Activated CD8-positive, alpha-beta memory T cell treated with anti-CD3 and anti-CD28 coated beads, Interleukin-2, amount 50 U/mL, for 1 hour (primary cell): ENCODE measurements around the gene EHMT2.

Experiments
- DNase-seq: peaks from one replicate; pipeline ENCODE4 v3.0.0-alpha.2; 2020; ENCODE audit errors: extremely low read depth

The EHMT2 gene

DNA sequence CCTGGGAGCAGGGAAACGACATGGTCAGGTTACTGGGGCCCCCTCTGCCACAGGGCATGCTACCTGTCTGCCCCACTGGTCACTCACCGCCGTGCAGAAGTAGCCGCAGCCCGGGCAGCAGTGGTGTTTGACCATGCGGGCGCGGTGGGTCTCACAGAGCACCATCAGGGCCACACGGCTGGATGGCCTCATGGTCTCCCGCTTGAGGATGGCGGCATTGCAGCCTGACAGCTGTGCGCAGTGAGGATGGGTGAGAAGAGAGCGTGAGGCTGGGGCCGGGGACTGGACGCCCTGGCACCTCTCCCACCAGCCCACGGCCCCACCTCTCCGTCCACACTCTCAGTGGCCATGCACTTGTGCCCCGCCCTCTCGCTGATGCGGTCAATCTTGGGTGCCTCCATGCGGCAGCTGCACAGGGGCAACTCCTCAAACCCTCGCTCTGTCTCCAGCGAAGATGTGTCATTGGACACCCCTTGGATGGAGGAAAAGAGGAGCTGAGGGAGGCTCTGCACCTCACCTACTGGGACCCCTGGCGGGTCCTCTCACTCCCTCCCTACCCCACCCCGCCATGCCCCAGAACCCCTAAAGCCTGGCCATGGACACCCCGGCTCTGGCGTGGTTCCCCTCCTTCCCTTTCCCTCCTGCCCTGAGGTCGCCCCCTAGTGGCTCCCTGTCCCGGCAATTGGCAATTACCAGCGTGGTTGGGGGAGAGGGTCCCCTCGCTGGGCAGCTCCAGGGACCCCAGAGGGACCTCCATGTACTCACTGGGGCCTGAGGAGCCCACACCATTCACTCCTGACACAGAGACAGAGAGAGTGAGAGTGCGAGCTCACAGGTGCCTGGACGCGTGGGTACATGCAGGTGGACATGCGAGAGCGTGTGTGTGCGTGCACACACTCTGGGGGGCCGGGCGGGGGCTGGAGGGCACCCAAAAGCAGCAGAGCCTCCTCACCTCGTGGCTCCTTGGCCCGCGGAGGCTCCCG, 8.9 kb downstream of the EHMT2 start:
- no peak for DNase-seq

DNA sequence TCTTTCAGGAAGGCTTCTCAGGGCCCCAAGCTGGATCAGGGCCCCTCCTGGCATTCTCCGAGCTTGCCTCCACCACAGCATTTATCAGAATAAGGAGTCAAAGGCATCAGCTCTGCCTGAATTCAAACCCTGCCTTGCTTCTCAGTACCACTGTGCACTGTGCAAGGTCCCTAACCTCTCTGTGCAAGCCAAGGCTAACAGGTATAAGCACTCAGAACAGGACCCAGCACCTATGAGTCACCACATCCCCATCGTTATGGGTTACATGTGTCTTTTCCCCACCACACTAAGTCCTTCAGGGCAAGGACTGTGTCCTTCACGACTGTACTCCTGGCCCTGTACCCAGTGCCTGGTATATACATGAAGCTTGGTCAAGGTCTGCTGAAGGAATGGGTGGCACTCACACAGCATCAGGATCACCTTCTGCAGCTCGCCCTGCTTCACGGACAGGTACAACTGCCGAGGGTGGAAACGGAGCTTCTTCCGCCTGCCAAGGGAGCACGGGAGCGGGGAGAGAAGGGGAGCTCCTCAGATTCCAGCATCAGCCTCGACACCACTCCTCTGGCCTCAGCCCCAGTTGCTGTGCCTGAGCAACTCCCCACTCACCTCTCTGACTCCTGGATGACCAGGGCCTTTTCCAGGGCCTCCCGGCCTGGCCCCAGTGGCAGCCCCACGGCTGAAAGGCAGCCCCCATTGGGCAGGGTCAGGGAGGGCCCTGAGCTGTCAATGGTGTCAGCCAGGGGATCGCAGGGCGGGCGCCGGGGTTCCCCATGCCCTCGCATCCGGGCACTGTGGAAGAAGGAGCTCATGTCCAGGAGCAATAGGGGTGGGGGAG, 10.1 kb downstream of the EHMT2 start:
- no peak for DNase-seq

DNA sequence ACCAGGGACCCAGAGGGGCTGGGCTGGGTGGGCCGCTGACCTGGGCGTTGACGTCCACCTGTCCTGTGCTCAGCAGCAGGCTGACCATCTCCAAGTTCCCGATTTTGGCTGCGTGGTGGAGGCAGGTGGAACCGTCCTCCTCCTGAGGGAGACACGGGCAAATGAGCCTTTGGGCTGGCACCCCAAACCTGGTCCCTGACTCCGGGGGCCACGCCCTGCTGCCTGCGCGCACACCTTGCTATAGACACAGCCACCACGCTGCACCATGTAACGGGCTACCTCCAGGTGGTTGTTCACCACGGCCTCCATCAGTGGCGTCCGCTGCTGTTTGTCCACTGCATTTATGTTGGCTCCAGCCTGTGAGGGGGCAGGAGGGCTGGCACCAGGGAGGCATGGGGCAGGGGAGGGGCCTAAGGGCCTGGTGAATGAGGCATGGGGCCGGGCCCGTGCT, 10.9 kb downstream of the EHMT2 start:
- DNase-seq, result no peak

DNA sequence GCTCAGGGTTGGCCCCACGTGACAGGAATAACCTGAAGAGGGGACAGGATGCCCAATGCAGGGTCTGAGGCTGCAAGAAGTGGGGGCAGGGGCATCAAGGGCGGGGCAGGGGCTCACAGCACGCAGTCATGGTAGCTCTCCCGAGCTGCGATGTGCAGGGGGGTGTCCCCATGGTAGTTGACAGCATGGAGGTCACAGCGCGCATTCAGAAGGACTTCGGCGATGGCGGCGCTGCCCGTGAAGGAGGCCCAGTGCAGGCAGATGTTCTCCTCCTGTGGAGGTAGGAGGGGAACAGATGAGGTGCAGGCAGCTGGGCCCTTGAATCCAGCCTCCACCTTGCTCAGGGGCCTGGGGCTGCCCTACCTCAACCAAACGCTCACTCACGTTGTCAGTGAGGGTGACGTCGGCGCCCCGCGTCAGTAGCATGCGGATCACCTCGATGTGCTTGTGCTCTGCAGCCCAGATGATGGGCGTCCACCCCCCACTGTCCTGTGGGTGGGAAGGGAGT, 12.9 kb downstream of the EHMT2 start:
- DNase-seq, result no peak

DNA sequence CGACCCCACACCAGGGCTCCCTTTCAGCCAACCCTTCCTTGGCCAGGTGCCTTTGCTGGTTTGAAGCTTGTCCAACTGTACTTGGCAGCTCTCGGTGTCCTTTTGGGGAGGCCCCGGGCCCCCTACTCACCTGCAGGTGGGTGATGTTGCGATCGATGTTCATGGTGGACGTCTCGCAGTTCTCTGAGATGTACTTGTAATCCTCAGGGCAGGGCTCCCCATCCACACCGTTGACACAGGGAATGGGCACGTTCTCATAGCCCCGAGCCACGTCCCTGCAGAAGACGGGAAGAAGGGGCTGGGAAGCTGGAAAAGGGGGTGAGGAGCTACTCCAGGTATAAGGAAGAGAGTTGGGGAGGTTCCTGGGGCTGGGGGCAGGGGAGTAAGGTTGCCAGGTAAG, 13.8 kb downstream of the EHMT2 start:
- no peak for DNase-seq

DNA sequence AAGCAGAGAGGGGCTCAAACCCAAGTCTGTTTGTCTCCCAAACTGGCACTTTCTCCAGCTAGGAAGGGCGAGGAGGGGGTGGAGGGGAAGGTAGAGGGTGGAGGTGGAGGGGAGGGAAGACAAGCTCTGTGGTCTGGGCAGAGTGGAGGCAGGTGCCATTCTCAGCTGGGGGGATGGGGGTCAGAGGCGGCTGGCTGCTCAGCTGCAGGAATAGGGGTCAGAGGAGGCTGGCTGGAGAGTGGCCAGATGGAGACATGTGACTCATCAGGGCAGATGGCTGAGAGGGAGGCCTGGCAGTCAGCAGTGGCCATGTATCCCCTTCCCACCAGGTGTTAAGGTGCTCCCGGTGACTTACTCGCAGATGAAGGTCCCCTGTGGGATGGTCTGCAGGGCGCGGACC, 15.2 kb downstream of the EHMT2 start:
- DNase-seq, result no peak

DNA sequence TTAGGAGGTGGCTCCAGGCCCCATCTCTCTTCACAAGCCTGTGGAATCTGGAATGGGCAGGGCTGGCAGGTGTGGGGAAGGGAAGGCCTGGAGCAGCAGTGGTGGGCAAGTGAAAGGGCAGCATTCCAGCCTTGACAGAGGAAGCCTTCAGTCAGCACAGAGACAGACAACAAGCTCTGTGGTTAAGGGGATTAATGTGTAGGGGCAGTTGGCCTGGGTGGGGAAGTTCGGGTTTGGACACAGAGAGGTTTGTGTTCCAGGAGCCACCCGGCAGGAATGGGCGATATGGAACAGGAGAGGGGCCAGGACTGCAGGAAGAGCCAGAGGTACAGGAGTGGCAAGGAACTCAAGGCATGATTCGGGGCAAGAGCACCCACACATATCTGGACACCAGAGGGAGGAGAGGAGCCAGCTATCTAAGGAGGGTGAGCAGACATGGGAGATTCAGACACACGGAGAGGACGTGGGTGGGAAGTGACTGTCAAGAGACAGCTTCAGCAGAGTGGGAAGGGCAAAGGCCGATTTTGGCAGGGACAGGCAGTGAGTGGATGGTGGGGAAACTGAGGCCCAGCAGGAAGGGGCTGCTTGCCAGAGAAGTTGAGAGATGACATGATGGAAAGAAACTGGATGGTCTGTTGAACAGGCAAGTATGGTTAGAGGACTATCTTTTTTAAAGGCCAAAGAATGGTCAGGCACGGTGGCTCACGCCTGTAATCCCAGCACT, 16.2 kb downstream of the EHMT2 start:
- DNase-seq, result no peak

DNA sequence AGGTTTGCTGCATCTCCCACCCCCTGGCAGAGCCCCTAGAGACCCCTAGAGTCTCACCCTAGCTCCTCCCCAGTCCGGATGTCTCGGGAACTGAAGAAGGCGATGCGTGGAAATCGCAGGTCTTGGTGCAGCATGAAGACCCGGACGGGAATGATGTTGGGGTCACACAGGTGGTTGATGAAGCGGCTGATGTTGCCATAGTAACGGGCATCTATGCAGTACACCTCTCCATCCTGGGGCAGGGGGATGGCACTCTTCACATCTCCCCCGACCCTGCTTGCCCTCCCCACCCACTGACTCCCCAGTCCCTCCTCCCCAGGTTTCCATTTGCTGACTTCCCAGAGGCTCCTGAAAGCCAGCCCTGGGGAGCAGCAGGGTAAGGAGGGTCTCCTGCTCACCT, 16.9 kb downstream of the EHMT2 start:
- DNase-seq, result no peak

DNA sequence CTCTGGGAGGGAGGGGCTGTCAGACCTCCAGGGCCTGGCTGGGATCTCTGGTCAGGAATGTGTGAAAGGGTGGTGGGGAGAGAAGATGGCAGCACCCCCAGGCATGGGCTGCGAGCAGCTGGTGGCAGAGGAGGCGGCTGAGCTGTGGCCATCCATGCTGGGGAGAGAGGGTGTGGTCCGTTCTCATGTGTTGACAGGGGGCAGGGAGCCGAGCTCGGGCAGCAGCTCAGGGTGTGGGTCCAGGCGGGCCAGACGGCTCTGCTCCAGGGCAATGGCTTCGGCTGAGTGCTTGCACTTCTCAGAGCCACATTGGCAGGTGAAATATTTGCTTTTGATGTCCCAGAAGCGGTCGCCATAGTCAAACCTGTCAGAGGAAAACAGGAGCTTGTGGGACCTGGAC, 17.6 kb downstream of the EHMT2 start:
- no peak for DNase-seq

DNA sequence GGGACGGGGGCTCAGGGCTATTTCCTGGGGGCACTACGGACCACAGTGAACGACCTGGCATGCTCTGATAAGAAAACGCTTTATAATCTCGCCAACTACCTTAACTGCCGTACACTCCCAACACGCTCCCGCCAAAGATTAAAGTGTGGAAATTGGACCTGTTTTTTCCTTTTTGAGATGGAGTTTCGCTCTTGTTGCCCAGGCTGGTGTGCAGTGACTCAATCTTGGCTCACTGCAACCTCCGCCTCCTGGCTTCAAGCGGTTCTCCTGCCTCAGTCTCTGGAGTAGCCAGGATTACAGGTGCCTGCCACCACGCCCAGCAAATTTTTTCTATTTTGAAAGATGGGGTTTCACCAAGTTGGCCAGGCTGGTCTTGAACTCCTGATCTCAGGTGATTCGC, 18.4 kb downstream of the EHMT2 start:
- no peak for DNase-seq

DNA sequence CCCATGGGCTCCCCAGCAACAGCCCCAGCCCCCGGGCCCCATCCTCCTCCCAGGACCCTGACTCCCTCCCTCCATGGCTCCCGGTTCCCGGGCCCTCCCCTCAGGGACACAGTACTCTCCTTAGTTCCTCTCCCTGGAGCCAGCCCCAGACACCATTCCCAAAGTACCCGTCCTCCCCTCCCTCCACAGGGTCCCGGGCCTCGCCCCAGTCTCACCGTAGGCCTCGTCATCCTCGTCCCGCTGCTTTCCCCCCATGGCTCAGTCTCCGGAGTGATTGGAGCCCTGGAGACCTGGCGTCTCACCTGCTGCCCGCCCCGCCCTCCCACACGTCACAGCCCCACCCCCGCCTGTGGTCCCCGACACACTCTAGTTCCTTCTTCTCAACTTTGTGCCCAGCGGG, 18.8 kb downstream of the EHMT2 start, which contains the start of gene SLC44A4:
SLC44A4 (minus strand) TSS at position 272 of the 400 bp plus-strand sequence; CDS start at position 255, 17 bp downstream.
- DNase-seq, result no peak

DNA sequence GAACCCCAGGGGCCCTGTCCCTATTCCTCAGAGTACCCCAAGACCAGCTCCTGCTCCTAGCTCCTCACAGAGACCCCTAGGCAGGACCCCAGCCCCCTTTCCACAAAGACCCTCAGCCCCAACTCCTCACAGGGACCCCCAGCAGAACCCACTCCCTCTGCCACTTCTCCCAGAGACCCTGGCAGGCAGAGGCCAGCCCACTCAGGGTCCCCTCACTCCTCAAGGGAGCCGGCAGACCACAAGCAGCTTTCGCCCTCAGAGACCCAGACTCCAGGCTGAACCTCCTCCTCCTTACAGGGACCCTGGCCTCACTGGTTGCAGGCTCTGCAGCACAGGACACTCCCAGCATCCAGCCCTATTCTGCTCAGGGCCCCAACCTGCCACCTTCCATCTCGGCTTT, 19.3 kb downstream of the EHMT2 start:
- no peak for DNase-seq

DNA sequence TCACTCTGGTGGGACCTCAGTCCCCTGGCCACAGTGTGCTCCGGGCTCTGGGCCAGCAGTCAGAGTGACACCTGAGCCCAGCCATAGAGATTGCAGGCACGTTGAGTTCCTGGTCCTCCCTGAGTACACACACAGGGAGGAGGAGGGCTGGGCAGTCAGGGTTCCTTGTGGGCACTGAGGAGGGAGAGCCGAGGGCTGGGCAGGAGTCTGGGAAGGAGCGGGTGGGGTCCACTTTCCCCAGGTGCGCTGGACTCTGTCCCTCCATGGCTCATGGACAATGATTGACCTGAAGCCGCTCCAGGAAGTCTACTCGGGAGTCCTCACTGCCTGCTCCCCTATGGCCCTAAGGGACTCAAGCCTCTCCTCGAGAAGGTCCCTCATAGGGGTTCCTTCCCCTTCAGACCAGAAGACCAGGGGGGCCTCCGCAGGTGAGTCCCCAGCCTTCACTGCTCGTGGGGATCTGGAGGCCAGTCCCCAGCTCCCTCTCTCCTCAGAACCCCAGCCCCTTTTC, 19.8 kb downstream of the EHMT2 start:
- DNase-seq, result no peak

DNA sequence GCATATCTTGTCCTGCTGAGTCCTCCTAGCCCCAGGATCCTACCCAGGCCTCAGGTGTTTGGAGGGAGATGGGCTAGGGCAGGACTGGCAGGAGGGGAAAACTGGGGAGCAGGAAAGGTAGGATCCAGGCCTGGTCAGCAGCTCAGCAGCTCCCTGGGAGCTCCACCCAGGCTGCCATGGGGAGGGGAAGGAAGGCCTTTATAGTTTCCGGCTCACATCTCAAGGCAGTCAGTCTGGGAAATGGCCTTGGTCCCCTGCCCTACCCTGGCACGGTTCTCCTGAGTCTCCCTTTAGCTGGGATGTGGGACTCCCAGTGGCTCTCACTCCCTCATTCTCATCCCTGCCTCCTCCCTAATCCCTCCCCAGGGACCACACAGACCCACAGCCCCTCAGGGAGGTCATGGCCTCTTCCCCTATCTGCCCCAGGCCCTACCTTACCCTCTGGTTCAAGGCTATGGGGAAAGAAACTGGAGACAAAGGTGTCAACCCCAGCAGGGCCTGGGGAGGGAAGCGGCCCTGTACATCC, 20.3 kb downstream of the EHMT2 start:
- DNase-seq, result no peak

DNA sequence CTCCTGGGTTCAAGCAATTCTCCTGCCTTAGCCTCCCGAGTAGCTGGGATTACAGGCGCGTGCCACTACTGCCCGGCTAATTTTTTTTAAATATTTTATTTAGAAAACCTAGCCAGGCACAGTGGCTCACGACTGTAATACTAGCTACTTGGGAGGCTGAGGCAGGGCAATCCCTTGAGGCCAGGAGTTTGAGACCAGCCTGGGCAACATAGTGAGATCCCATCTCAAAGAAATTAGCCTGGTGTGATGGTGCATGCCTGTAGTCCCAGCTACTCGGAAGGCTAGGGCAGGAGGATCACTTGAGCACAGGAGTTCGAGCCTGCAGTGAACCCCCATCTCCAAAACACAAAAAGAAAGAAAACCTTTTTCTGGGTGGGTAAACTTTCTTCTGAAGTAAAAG, 21.1 kb downstream of the EHMT2 start:
- DNase-seq, result no peak

DNA sequence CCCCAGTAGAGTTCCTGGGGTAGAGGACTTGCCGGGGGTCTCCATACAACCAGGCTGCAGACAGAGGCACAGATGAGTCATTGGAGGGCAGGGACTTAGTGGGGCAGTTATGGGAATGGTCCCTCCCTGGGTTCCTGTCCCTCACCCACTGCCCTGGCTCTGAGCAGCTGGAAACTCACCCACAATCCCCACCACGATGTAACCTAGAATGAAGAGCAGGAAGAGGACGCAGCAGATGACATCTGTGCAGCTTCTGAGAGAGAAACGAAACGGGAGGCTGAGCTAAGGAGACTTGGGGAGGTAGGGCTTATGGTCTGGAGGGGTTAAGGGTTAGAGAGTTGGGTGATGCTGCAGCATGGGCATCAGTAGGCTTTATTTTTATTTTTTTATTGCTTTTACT, 21.6 kb downstream of the EHMT2 start:
- DNase-seq, result no peak

DNA sequence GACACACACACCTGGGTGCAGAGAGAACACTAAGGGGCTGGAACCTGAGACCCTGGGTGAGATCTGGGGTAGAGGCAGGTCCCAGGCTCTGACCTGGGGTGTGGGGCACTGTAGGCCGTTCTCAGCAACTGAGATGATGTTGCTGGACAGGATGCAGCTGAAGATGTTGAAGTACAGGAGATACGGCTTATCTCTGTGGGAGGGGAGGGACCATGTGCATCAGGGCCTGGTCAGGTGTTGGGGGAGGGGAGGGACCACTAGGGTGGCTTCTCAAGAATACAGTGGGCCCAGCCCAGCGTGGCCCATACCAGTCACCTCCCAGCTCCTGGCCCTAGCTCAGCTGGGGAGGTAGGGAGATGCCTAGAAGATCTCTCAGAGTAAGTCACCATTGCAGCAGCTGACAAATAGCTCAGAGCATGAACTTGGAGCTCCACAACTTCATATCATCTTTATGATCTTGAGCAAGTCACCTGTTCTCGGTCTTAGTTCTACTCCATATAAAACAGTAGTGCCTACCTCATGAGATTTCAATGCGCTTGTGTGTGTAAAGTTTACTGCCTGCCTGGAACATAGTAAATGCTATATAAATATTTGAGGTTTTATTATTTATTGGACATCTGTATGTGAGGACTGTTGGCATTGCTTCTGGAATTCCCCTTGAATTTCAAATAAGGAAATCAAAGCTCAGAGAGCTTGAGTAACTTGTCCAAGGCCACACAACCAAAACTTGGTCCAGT, 22.5 kb downstream of the EHMT2 start:
- no peak for DNase-seq

DNA sequence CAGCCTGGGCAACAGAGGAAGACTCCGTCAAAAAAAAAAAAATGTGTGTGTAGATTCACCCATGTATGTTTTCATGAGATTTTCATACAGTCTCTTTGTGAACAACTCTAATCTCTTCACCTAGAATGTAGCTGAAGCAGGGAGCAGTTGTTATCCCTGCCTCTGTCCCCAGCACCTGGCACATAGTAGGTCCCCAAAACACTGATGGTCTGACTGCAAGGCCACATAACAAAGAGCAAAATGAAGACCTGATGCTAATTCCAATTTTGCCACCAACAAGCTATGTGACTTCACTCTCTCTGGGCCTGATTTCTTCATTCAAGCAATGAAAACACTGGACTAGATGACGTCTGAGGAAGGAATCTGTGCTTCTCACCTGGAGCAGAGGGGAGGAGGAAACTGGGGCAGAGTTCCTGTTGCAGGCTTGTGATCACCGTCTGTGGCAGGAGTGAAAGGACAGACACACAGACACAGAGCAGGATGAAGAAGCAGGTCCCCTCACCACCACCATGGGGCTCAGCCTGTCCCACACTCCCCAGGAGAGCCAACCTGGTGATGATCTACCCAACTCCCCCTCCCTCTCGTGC, 23.3 kb downstream of the EHMT2 start:
- no peak for DNase-seq

DNA sequence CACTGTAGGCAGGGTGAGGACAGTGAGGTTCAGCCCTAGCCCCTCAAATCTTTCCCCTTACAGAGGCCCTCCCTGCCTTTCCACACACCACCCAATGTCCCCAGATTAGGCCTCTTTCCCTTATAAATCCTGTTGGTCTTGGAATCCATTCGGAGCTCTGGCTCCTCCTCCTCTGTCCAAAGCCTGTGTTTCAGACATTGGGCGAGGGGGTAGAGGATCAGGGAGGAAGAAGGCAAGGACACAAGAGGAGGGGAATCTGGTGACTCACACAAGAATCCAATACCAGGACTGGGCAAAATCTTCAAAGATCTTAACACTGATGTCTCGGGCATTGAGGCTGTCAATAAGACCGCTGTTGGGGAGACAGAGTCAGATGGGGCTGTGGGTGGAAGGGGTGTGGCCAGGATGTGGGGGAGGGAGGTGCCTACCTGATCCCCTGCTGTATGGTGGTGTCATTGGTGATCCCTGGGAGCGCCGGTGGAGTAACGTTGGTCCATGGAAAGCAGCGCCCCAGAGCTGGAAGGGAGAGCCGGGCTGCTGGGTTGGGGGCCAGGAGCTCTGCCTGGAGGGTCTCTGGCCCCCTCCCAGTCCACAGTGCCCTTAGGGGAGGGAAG, 26.3 kb downstream of the EHMT2 start:
- no peak for DNase-seq
